GM19035 (cell line): ENCODE data around the gene BRPF1.

ENCODE experiments used
- ATAC-seq: cut with Tn5 transposase; IDR thresholded peaks from one replicate; pipeline ENCODE4 v1.9.1; 2021; ENCODE audit not compliant: unreplicated experiment

Gene BRPF1

GRCh38 chr3:9786825-9787669 is 55.5 kb downstream of the BRPF1 start:
- ATAC-seq: no peak

DNA sequence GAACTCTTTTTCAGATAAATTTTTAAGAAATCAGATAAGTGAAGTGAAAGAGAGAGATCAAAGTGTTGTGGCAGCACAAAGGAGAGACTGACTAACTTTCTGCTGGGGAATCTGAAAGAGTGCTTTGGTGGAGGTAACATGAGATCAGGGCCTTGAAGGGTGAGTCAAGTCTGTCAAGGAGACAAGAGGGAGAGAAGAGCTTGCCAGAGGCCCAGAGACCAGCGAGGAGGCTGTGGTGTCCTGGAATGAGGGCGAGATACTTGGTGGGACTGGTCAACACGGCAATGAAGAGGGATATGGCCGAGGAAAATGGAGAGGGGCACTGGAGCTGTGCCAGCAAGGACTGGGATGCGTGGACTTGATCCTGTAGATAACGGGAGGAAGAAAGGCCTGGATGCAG is 56.2 kb downstream of the BRPF1 start:
- no peak for ATAC-seq

DNA sequence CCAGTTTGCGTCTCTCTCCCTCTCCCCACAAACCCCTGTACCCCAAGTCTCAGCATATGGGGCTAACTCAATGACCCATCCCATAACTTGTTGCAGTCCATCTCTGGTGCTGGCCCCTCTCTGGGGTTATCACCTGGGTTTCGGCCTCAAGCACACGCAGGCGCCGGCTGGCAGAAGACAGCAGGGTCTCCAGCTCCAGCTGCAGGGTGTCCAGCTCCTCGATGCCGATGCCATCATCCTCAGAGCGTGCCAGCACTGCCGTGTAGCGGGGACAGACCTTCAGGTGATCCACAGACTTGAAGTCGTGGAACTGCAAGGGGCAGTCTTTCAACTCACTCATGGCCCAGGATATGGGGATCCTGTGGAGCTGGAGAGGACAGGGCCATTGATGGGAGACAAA is 59.6 kb downstream of the BRPF1 start:
- ATAC-seq: no peak

GRCh38 chr3:9791790-9792404 is 60.4 kb downstream of the BRPF1 start:
- no peak for ATAC-seq

- peak; percentile 80 for ATAC-seq
Observed at GRCh38 chr3:9792405-9793160, 61.0 kb downstream of the BRPF1 start, which contains the start of the genes ARPC4 and TADA3. ARPC4 (plus strand) TSS chr3:9793082; CDS start chr3:9793122, 40 bp downstream. TADA3 (minus strand) TSS chr3:9792473; CDS start chr3:9791466, 1,007 bp downstream.

DNA sequence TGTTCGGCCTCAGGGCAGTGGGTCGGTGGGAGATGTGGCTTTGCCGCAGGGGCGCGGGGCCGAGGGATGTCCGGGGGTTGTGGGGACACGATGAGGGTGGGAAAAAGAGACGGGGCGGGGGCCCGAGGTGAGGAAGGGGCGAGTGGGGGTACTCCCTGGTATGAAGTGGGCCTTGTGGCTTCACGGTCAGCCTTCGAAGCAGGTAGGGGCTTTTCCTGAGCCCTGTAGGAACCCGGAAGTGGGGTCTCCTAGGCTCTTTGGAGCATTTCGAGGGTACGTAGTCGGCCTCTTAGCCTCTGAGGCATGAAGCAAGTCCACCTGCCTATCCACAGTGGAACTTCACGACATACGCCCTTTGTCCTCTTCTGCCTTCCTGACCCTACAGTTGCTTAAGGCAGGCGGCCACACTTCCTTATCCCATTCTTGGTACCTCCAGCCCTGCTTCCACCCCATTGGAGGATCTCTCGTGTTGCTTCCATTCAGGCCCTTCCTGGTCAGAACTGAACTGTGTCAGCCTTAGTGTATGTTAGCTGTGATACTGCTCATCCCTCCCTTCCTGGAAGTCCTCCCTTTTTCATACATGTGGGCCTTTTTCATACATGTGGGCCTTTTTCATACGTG is 61.7 kb downstream of the BRPF1 start:
- ATAC-seq: no peak

- ATAC-seq: no peak
Observed at GRCh38 chr3:9794400-9794799, 62.9 kb downstream of the BRPF1 start.

- no peak for ATAC-seq
Observed at GRCh38 chr3:9795207-9795606, 63.7 kb downstream of the BRPF1 start.

GRCh38 chr3:9797196-9797945 is 65.8 kb downstream of the BRPF1 start:
- no peak for ATAC-seq
